Measurements from ENCODE around the gene AFG3L2. TPM values are rescaled to one million over a fixed set of nuclear protein-coding genes. Genes with fewer than 3 reads are reported as not detected.
A peak's percentile ranks its signal among the peaks of the same experiment; 100 is the strongest.

The AFG3L2 gene
- total and polyA plus RNA-seq, 2 of the 13 experiments (the other 11 are each of a cell fraction or from before 2014, with no cell fraction given), result 28.6 to 86.9 TPM

DNA sequence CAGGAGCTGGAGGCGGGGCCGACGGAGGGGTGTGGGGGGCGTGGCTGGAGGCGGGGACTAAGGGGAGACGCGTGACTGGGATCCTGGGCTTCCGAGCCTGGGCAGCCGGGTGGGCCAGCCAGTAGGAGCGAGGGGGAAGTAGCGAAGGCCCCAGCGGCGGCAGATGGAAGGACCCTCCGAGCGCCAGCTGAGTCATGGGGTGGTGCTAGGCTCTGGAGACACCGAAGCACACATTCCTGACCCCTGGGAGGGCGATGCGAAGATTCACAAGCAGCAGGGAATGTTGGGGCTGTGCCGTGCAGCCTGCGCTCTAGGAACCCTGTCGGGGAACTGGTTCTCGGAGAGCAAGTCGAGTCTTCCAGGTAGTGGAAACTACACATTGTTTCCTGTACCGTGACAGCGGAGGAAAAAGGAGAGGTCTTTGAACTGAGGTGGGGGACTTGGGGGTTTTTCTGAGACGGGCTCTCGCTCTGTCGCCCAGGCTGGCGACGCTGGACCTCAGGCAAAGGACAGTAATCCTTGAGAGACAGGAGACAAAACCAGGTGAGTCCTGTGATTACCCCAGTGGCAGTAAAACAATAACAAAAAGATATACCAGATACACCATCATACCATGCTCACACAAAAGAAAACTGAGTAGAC is 650 bp upstream of the AFG3L2 start (continued):
- TF ChIP-seq, protein P1, sequence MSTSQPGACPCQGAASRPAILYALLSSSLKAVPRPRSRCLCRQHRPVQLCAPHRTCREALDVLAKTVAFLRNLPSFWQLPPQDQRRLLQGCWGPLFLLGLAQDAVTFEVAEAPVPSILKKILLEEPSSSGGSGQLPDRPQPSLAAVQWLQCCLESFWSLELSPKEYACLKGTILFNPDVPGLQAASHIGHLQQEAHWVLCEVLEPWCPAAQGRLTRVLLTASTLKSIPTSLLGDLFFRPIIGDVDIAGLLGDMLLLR (CRISPR knock-in tag; IDR thresholded peaks at IDR 0.05), result no peak
- TF ChIP-seq, protein P2, sequence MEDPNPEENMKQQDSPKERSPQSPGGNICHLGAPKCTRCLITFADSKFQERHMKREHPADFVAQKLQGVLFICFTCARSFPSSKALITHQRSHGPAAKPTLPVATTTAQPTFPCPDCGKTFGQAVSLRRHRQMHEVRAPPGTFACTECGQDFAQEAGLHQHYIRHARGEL (CRISPR knock-in tag; IDR thresholded peaks at IDR 0.05), result no peak
- TF ChIP-seq, protein P3, sequence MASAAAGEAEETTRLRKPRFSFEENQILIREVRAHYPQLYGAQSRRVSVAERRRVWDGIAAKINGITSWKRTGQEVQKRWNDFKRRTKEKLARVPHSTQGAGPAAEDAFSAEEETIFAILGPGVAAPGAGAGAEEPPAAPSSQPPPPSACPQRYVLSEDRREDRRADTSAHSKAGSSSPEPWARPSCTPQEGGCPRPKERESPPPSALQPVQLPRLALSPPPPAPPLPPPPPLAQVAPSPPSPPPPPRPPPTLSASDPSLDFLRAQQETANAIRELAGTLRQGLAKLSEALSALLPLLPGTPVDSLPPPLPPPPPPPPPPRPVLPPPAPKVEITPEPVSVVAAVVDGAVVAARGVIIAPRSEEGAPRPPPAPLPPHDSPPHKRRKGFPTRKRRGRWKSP (CRISPR knock-in tag; IDR thresholded peaks at IDR 0.05), result 0 out of 2 replicates have a peak, but pooled peaks have one; percentile 62
- peak; percentile 48; the same call in 1 of the 2 replicates for TF ChIP-seq FOXO1 (CRISPR knock-in tag; IDR thresholded peaks at IDR 0.05)
- TF ChIP-seq, protein P4, sequence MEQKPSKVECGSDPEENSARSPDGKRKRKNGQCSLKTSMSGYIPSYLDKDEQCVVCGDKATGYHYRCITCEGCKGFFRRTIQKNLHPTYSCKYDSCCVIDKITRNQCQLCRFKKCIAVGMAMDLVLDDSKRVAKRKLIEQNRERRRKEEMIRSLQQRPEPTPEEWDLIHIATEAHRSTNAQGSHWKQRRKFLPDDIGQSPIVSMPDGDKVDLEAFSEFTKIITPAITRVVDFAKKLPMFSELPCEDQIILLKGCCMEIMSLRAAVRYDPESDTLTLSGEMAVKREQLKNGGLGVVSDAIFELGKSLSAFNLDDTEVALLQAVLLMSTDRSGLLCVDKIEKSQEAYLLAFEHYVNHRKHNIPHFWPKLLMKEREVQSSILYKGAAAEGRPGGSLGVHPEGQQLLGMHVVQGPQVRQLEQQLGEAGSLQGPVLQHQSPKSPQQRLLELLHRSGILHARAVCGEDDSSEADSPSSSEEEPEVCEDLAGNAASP (CRISPR knock-in tag; IDR thresholded peaks at IDR 0.05; ENCODE audit: borderline replicate concordance), result peak; percentile 44
- no peak for TF ChIP-seq HES4 (CRISPR knock-in tag; IDR thresholded peaks at IDR 0.05; ENCODE audit: borderline replicate concordance)
- TF ChIP-seq, protein P5, sequence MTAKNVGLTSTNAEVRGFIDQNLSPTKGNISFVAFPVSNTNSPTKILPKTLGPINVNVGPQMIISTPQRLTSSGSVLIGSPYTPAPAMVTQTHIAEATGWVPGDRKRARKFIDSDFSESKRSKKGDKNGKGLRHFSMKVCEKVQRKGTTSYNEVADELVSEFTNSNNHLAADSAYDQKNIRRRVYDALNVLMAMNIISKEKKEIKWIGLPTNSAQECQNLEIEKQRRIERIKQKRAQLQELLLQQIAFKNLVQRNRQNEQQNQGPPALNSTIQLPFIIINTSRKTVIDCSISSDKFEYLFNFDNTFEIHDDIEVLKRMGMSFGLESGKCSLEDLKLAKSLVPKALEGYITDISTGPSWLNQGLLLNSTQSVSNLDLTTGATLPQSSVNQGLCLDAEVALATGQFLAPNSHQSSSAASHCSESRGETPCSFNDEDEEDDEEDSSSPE (CRISPR knock-in tag; IDR thresholded peaks at IDR 0.05), result 0 out of 2 replicates have a peak, but pooled peaks have one; percentile 31
- no peak for TF ChIP-seq NCOA1 (CRISPR knock-in tag; IDR thresholded peaks at IDR 0.05)
- TF ChIP-seq, protein P6, sequence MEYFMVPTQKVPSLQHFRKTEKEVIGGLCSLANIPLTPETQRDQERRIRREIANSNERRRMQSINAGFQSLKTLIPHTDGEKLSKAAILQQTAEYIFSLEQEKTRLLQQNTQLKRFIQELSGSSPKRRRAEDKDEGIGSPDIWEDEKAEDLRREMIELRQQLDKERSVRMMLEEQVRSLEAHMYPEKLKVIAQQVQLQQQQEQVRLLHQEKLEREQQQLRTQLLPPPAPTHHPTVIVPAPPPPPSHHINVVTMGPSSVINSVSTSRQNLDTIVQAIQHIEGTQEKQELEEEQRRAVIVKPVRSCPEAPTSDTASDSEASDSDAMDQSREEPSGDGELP (IDR thresholded peaks at IDR 0.05; ENCODE audit: borderline replicate concordance, low read depth), result peak; percentile 87; the same call in 1 of the 2 replicates
- TF ChIP-seq ZEB1 (IDR thresholded peaks at IDR 0.05; ENCODE audit: insufficient replicate concordance, low read depth), result no peak
- TF ChIP-seq CHCHD3 (CRISPR knock-in tag; IDR thresholded peaks at IDR 0.05), result no peak
- TF ChIP-seq NONO (IDR thresholded peaks at IDR 0.05), result no peak
- 0 out of 2 replicates have a peak, but pooled peaks have one; percentile 51 for TF ChIP-seq NONO (CRISPR knock-in tag; conservative IDR thresholded peaks at IDR 0.05)
- no peak for TF ChIP-seq MED8 (CRISPR knock-in tag; IDR thresholded peaks at IDR 0.05; ENCODE audit: insufficient replicate concordance)
- no peak; the same call in 1 of the 2 replicates for TF ChIP-seq ARNTL (CRISPR knock-in tag; IDR thresholded peaks at IDR 0.05)
- TF ChIP-seq SMAD3 (CRISPR knock-in tag; IDR thresholded peaks at IDR 0.05), result 0 out of 2 replicates have a peak, but pooled peaks have one; percentile 22
- TF ChIP-seq SMAD1 (CRISPR knock-in tag; IDR thresholded peaks at IDR 0.05; ENCODE audit: borderline replicate concordance, low read depth), result no peak
- TF ChIP-seq KLF6 (CRISPR knock-in tag; IDR thresholded peaks at IDR 0.05), result peak; percentile 60; the same call in 1 of the 2 replicates
- TF ChIP-seq ZSCAN30 (CRISPR knock-in tag; IDR thresholded peaks at IDR 0.05), result no peak
- no peak for TF ChIP-seq ZIK1 (CRISPR knock-in tag; IDR thresholded peaks at IDR 0.05; ENCODE audit: borderline replicate concordance, low read depth)
- TF ChIP-seq ZNF772 (CRISPR knock-in tag; IDR thresholded peaks at IDR 0.05), result 0 out of 2 replicates have a peak, but pooled peaks have one; percentile 35
- TF ChIP-seq, protein P7, sequence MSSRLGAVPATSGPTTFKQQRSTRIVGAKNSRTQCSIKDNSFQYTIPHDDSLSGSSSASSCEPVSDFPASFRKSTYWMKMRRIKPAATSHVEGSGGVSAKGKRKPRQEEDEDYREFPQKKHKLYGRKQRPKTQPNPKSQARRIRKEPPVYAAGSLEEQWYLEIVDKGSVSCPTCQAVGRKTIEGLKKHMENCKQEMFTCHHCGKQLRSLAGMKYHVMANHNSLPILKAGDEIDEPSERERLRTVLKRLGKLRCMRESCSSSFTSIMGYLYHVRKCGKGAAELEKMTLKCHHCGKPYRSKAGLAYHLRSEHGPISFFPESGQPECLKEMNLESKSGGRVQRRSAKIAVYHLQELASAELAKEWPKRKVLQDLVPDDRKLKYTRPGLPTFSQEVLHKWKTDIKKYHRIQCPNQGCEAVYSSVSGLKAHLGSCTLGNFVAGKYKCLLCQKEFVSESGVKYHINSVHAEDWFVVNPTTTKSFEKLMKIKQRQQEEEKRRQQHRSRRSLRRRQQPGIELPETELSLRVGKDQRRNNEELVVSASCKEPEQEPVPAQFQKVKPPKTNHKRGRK (CRISPR knock-in tag; IDR thresholded peaks at IDR 0.05), result no peak

All from HepG2 (cell line).